ENCODE results near the gene GLCCI1. TPM values are rescaled to one million over a fixed set of nuclear protein-coding genes. Genes with fewer than 3 reads are reported as not detected.

The GLCCI1 gene
- total RNA-seq, 2 donors from 2014 or later = 5.8 to 15.6 TPM

- no peaks in the 10 kb centered on the region for H3K9me3 ChIP-seq
- no peak for TF ChIP-seq CTCF (IDR thresholded peaks at IDR 0.05)
- H3K27me3 ChIP-seq (replicated peaks; ENCODE audit: insufficient read depth) = no peaks in the 10 kb centered on the region
- ATAC-seq (ENCODE audit: insufficient number of reproducible peaks, low FRiP score, low read depth) = no peak
- no peaks in the 10 kb centered on the region for H3K36me3 ChIP-seq
- no peaks in the 10 kb centered on the region for H3K4me1 ChIP-seq (ENCODE audit: control insufficient read depth in 1 of 2, low read depth in 2 of 2)
- no peak overlapping the region for H3K27ac ChIP-seq
- DNase-seq (ENCODE audit: low spot score) = no peak
- no peak overlapping the region for H3K4me3 ChIP-seq
These were observed 22.1 kb upstream of the GLCCI1 start for GRCh38 chr7:7946486-7946885.

GRCh38 chr7:7948232-7948631, 20.4 kb upstream of the GLCCI1 start:
- ATAC-seq (ENCODE audit: insufficient number of reproducible peaks, low FRiP score, low read depth) (no peak), DNase-seq (ENCODE audit: low spot score) (no peak)
- H3K9me3 ChIP-seq = no peaks in the 10 kb centered on the region
- no peaks in the 10 kb centered on the region for H3K4me1 ChIP-seq (ENCODE audit: control insufficient read depth in 1 of 2, low read depth in 2 of 2)
- H3K4me3 ChIP-seq = no peak overlapping the region
- H3K27me3 ChIP-seq (replicated peaks; ENCODE audit: insufficient read depth) = no peaks in the 10 kb centered on the region
- H3K36me3 ChIP-seq = no peaks in the 10 kb centered on the region
- H3K27ac ChIP-seq = no peak overlapping the region
- TF ChIP-seq CTCF (IDR thresholded peaks at IDR 0.05) = no peak

- Histone ChIP-seq H3K4me3 (no peak overlapping the region), H3K27me3 (replicated peaks; ENCODE audit: insufficient read depth) (no peaks in the 10 kb centered on the region), H3K9me3 (no peaks in the 10 kb centered on the region), H3K4me1 (ENCODE audit: control insufficient read depth in 1 of 2, low read depth in 2 of 2) (no peaks in the 10 kb centered on the region), H3K36me3 (no peaks in the 10 kb centered on the region), H3K27ac (no peak overlapping the region)
- no peak for TF ChIP-seq CTCF (IDR thresholded peaks at IDR 0.05)
- DNase-seq (ENCODE audit: low spot score) = no peak
- no peak for ATAC-seq (ENCODE audit: insufficient number of reproducible peaks, low FRiP score, low read depth)
These were observed 14.8 kb upstream of the GLCCI1 start for GRCh38 chr7:7953806-7954205.

- no peak overlapping the region for H3K27ac ChIP-seq
- no peaks in the 10 kb centered on the region for H3K27me3 ChIP-seq (replicated peaks; ENCODE audit: insufficient read depth)
- ATAC-seq (ENCODE audit: insufficient number of reproducible peaks, low FRiP score, low read depth) (no peak), DNase-seq (ENCODE audit: low spot score) (no peak)
- H3K9me3 ChIP-seq = no peaks in the 10 kb centered on the region
- no peak for TF ChIP-seq CTCF (IDR thresholded peaks at IDR 0.05)
- H3K4me3 ChIP-seq = no peak overlapping the region
- no peaks in the 10 kb centered on the region for H3K4me1 ChIP-seq (ENCODE audit: control insufficient read depth in 1 of 2, low read depth in 2 of 2)
- no peaks in the 10 kb centered on the region for H3K36me3 ChIP-seq
These were observed 12.0 kb upstream of the GLCCI1 start for GRCh38 chr7:7956531-7957128.

- no peak for TF ChIP-seq CTCF (IDR thresholded peaks at IDR 0.05)
- Histone ChIP-seq H3K4me1 (ENCODE audit: control insufficient read depth in 1 of 2, low read depth in 2 of 2) (no peaks in the 10 kb centered on the region), H3K27ac (no peak overlapping the region), H3K4me3 (no peak overlapping the region), H3K36me3 (no peaks in the 10 kb centered on the region), H3K9me3 (no peaks in the 10 kb centered on the region), H3K27me3 (replicated peaks; ENCODE audit: insufficient read depth) (no peaks in the 10 kb centered on the region)
- ATAC-seq (ENCODE audit: insufficient number of reproducible peaks, low FRiP score, low read depth) = no peak
- no peak for DNase-seq (ENCODE audit: low spot score)
These were observed 11.1 kb upstream of the GLCCI1 start for GRCh38 chr7:7957513-7957912.
